GM19324 (cell line): ENCODE measurements around the gene C6orf52.

ENCODE experiments used
- ATAC-seq: cut with Tn5 transposase; IDR thresholded peaks from one replicate; pipeline ENCODE4 v1.9.1; 2021; ENCODE audit warnings: mild to moderate bottlenecking, moderate library complexity; ENCODE audit not compliant: unreplicated experiment, low FRiP score

Gene C6orf52

DNA sequence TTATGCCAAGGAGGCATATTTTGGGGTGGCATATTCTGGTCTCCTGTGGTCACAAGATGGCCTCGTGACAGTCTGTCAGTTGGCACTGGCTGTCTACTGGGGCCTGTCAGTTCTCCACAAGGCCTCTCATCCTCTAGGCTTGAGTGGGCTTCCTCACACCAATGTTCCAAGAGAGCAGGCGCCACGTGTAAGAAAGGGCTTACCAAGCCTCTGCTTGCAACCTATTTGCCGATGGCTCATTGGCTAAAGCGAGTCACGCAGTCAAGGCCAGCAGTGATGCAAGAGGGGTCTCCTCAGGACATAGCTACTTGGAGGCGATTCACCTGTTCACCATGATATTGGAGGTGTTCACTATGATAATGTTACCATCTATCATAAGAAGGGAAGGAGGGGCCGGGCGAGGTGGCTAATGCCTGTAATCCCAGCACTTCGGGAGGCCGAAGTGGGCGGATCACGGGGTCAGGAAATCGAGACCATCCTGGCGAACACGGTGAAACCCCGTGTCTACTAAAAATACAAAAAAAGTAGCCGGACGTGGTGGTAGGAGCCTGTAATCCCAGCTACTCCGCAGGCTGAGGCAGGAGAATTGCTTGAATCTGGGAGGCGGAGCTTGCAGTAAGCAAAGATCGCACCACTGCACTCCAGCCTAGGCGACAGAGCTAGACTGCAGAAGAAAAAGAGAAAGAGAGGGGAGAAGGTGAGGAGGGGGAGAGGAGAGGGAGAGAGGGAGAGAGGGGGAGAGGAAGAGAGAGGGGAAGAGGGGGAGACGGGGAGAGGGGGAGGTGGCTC is 35.3 kb downstream of the C6orf52 start:
- ATAC-seq, result no peak

DNA sequence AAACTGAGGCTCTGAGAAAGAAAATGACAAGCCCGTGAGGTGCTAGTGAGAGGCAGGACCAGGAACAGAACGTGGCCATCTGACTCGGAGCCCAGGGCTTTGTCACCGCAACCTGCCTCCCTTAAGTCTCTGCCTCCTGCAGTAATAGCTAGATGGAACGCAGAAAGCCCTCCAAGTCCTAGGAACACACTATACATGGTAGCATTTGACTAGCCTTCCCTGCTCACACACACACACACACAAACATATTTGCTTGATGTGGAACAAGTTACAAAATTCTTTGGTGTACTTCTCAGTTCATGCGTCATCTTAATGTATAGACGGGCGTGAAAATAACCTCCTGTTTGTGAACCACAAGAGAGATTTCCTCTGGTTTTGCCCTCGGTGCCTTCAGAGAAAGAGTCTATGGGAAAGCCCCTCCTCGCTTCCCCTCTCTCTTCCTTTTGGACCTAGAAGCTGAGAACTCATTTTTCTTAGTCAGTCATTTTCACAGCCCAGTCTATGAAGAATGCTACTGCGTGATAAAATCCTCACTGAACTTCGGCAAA is 38.8 kb downstream of the C6orf52 start:
- ATAC-seq, result no peak

DNA sequence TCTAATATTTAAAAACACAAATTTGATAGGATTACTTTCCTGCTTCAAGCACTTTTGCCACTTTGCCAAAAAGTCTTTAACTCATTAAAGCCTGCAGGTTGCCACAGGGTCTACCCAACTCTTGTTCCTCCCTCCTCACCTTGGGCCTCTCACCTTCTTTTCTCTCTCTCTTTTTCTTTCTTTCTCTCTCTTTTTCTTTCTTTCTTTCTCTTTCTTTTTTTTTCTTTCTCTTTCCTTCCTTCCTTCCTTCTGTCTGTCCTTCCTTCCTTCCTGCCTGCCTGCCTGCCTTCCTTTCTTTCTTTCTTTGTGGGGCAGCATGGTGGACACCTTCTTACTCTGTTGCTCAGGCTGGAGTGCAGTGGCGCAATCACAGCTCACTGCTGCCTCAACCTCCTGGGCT is 50.2 kb downstream of the C6orf52 start:
- no peak for ATAC-seq

DNA sequence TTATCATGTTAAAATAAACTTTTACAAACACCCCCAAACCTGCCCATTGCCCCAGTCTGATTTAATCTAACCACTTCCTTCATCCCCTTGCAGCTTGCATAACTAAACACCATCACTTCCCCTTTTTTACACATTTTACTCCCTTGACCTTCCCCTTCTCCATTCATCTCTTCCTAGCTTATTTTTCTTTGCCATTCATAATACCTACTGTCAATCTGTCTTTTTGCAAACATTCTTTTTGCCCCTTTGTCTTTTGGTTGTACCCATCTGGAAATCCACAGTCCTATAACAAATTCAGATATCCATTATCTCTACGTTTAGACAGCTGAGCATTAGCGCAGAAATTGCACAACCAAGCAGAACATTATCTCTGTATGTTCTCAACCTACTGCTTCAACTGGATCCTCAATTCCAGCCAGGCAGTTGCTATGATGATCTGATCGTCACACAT is 51.2 kb downstream of the C6orf52 start:
- no peak for ATAC-seq

DNA sequence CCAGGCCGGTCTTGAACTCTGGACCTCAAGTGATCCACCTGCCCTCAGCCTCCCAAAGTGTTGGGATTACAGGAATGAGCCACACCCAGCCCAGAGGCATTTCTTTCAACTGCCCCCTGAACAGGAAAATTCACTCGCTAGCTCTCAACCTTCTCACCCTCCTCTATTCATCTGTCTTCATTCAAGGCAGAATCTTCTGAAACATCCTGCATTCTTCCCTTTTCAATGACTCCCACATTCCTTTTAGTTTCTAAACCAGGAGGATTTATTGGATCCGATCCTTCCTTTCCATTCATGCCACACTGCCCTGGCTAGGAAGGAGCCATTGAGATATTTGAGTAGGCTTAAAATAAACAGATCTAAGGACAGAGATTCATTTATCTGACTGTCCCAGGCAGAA is 52.9 kb downstream of the C6orf52 start:
- no peak for ATAC-seq

DNA sequence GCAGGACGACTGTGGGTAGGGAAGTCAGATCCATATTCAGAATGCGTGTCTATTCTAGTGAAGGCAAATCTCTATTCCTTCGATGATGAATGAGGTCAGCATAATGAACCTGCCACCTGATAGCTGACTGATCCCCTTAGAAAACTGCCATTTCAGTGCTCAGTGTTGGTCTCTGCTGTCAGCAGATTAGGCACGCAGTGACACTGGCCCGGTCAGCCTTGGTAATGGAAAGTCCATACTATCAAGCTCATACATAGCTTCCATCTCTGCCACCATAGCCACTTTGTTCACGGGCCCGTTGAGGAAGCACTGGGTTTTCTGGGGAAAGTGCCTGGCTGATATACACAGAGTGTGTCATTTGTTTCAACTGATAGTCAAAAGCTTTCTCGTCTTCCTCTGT is 54.0 kb downstream of the C6orf52 start:
- ATAC-seq, result no peak

DNA sequence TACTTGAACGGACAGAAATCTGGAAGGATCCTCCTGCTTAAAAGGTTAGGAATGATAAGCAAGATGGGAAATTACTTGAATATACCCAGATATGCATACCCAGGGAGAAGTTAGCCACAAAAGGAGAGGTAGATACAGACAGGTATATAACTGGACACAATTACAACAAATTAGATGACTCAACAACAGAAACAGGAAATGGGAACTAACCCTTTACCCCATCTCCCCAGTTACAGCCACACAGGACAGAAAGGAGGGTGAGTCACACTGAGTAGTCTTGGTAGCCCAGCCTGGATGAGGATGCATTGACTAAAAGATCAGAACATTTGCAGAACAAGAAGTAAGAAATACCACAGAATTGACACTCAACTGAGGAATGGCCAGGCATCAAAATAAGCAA is 61.2 kb downstream of the C6orf52 start:
- ATAC-seq, result no peak

DNA sequence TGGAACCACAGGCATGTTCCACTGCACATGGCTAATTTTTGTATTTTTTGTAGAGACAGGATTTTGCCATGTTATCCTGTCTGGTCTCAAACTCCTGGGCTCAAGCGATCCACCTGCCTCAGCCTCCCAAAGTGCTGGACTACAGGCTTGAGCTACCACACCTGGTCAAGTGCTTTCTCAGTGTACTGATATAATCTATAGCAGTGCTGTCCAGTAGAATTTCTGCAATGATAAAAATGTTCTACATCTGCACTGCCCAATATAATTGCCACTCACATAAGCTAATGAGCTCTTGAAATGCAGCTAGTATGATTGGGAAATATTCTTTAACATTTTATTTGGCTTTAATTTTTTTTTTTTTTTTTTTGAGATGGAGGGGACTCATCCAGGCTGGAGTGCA is 64.2 kb downstream of the C6orf52 start:
- ATAC-seq, result no peak

DNA sequence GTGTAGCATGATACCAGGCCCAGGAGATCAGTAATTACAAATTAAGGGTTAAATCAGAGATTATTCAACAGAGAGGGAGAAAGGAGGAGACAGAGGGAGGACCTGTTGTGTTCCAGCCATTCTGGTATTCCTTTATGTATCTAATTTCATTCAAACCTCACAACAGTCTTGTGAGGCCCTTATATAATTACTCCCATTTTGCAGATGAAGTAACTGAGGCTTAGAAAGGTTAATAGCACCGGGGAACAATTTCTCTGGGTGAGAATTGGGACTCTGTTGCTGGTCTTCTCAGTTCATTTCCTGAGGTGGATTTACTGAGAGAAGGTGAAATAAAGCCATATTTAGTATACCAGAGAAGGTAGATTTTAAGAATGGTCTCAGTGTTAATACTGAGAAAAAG is 66.6 kb downstream of the C6orf52 start:
- no peak for ATAC-seq

DNA sequence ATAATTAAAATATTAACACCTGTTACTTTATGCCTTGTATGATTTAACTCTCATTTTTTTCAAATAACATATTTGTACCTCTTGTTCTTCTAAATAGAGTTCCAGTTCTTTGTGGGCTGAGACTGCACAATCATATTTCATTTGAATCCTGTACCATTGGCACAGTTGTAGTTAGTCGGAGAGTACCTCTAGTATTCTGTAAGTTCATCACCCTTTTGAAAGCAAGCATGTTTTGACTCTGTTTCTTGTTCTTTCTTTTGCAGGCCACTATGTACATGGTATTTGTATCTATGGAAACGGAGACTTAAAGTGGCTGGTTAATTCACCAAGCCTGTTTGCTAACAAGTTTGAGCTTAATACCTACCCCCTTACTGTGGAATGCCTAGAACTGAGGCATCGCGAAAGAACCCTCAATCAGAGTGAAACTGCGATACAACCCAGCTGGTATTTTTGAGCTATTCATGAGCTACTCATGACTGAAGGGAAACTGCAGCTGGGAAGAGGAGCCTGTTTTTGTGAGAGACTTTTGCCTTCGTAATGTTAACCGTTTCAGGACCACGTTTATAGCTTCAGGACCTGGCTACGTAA is 68.2 kb downstream of the C6orf52 start:
- ATAC-seq, result no peak

DNA sequence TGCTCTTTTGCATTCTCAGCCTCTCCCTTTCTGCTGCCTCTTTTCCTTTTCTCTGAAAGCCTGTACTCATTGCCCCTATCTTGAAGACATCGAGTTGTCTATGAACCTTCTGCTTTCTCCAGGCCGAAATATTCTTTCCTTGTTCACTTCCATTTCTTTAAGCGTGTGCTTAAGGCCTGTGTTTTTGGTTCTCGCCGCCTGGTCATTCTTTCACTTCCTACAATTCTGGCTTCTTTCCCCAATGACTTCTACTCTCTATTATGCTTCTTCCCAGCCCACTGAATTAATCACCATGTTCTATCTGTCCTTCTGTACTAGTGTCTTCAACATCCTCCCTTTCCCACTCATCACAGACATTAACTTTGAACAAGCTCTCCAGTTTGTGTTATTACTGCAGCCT is 69.6 kb downstream of the C6orf52 start:
- no peak for ATAC-seq

DNA sequence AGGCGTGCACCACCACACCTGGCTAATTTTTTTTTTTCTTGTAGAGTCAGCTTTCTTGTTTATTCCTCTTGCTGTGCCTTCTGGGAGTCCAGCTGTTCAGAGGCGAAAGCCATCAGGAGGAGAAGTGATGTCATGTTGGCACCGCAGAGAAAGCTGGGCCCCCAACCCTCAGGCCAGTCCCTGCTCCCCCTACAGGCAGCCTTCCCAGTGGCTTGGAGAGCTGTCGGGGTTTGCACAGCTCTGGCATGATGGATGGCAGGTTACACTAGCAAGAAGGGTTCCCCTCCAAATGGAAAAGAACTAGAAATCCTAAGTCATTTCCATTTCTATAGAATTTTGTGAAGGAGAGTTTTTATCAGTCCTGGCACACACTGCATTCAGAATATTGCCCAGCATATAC is 72.6 kb downstream of the C6orf52 start:
- ATAC-seq, result no peak
